PFSK-1 (cell line): Measurements from ENCODE around the gene YY2.

Experiments
- FOXP2 ChIP-seq: optimal IDR thresholded peaks from 2 replicates; pipeline ENCODE3; 2011; ENCODE audit warnings: borderline replicate concordance, control low read depth, inconsistent platforms; ENCODE audit not compliant: insufficient read depth; ENCODE audit errors: extremely low read length, extremely low read depth
- POLR2AphosphoS5 ChIP-seq: IDR thresholded peaks from 2 replicates; pipeline ENCODE4 v1.6.1; 2012; ENCODE audit warnings: low read depth, mild to moderate bottlenecking, control low read depth, low read length, moderate library complexity
- REST ChIP-seq, 2 experiments: IDR thresholded peaks; 2 replicates each; pipeline versions ENCODE4 v1.6.1 to v1.8.0; 2011 to 2012; ENCODE audit warnings: low read depth in 2 of 2, low read length in 2 of 2, control low read depth in 1 of 2, inconsistent platforms in 1 of 2, mild to moderate bottlenecking in 1 of 2, moderate library complexity in 1 of 2; ENCODE audit not compliant: insufficient read depth in 1 of 2
- SIN3A ChIP-seq: IDR thresholded peaks from 2 replicates; pipeline ENCODE4 v1.6.1; 2012; ENCODE audit warnings: mild to moderate bottlenecking, low read length, moderate library complexity, borderline replicate concordance; ENCODE audit not compliant: insufficient read depth
- TAF1 ChIP-seq: IDR thresholded peaks from 2 replicates; pipeline ENCODE4 v1.6.1; 2012; ENCODE audit warnings: low read length, control low read depth, borderline replicate concordance; ENCODE audit not compliant: insufficient read depth

The YY2 gene

DNA sequence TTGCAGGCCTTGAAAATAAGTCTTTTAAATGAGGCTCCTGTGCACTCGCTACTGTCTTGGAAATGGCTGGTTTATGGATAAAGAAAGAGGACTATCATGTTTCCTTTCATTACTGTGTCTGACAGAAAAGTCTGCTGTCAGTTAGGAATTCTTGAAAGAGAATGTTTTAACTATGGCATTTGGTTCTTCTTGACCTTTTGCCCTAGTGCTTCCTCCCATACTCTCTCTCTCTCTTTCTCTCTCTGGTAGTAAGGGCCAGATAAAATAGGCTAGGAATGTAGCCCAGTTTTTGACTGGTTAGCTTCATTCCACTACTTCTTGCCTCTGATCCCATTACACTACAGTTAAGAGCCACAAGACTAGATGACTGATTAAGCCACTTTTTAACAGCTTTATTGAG lies 29.8 kb downstream of the YY2 start:
- TF ChIP-seq POLR2AphosphoS5, result no peak
- no peak for TF ChIP-seq SIN3A
- TF ChIP-seq TAF1, result no peak
- TF ChIP-seq REST (IDR thresholded peaks at IDR 0.05; ENCODE audit: insufficient read depth in 1 of 2, low read depth in 2 of 2, low read length in 2 of 2), result no peak
- TF ChIP-seq FOXP2, result no peak

- TF ChIP-seq TAF1, result no peak
Measured at GRCh38 chrX:21905313-21905712, 49.5 kb downstream of the YY2 start.

- TF ChIP-seq TAF1, result no peak
- TF ChIP-seq REST (IDR thresholded peaks at IDR 0.05; ENCODE audit: insufficient read depth in 1 of 2, low read depth in 2 of 2, low read length in 2 of 2), result no peak
Measured at GRCh38 chrX:21905953-21906352, 50.2 kb downstream of the YY2 start.

DNA sequence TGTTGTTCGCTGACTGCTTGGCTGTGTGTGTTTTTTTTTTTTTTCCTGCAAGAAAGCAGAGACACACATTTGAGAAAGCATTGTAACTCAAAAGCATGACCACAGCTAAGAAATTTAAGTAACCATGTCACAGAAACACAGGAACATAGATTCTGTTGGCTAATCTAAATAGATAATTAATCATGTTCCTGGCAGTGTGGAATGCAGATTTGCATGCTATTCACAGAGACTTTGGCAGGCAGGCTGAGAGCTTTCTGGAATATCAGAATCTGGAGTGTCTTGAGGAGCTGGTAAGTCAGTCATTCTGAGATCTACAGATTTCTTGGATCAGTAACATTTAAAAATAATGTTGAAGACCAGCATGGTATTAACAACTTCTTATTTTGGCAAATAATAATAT lies 51.5 kb downstream of the YY2 start:
- no peak for TF ChIP-seq REST (IDR thresholded peaks at IDR 0.05; ENCODE audit: insufficient read depth in 1 of 2, low read depth in 2 of 2, low read length in 2 of 2)
- no peak for TF ChIP-seq FOXP2
- TF ChIP-seq TAF1, result no peak
- TF ChIP-seq SIN3A, result no peak
- no peak for TF ChIP-seq POLR2AphosphoS5
